HG03342 (cell line): ENCODE results near the gene NRAP.

ENCODE experiments used
- ATAC-seq: cut with Tn5 transposase; IDR thresholded peaks from one replicate; pipeline ENCODE4 v1.9.1; 2021; ENCODE audit warnings: mild to moderate bottlenecking, moderate library complexity; ENCODE audit not compliant: unreplicated experiment

Gene NRAP

GRCh38 chr10:113643183-113643582, 20.7 kb downstream of the NRAP start:
- ATAC-seq = no peak

- no peak for ATAC-seq
These were observed 22.1 kb downstream of the NRAP start for GRCh38 chr10:113641702-113642101.

- no peak for ATAC-seq
These were observed 23.9 kb downstream of the NRAP start for GRCh38 chr10:113639966-113640365.

GRCh38 chr10:113631684-113632367, 32.0 kb downstream of the NRAP start:
- no peak for ATAC-seq

GRCh38 chr10:113630929-113631533, 32.8 kb downstream of the NRAP start:
- no peak for ATAC-seq

- no peak for ATAC-seq
These were observed 35.2 kb downstream of the NRAP start for GRCh38 chr10:113628607-113629153.

GRCh38 chr10:113627836-113628235, 36.0 kb downstream of the NRAP start:
- ATAC-seq = no peak

- no peak for ATAC-seq
These were observed 37.0 kb downstream of the NRAP start for GRCh38 chr10:113626809-113627355.

GRCh38 chr10:113625461-113626186, 38.2 kb downstream of the NRAP start:
- ATAC-seq = no peak

- no peak for ATAC-seq
These were observed 41.0 kb downstream of the NRAP start for GRCh38 chr10:113622831-113623230.

GRCh38 chr10:113621799-113622198, 42.0 kb downstream of the NRAP start:
- no peak for ATAC-seq

- no peak for ATAC-seq
These were observed 42.9 kb downstream of the NRAP start for GRCh38 chr10:113620936-113621335.

- ATAC-seq = no peak
These were observed 43.3 kb downstream of the NRAP start for GRCh38 chr10:113620511-113620910.

- no peak for ATAC-seq
These were observed 44.4 kb downstream of the NRAP start for GRCh38 chr10:113619401-113619800.

- ATAC-seq = no peak
These were observed 45.5 kb downstream of the NRAP start for GRCh38 chr10:113618338-113618737.

- no peak for ATAC-seq
These were observed 46.8 kb downstream of the NRAP start for GRCh38 chr10:113617086-113617485.

- ATAC-seq = no peak
These were observed 47.4 kb downstream of the NRAP start for GRCh38 chr10:113616244-113617074.

- ATAC-seq = no peak
These were observed 49.7 kb downstream of the NRAP start for GRCh38 chr10:113613977-113614690.

GRCh38 chr10:113613427-113613826, 50.4 kb downstream of the NRAP start:
- no peak for ATAC-seq

- ATAC-seq = no peak
These were observed 51.7 kb downstream of the NRAP start for GRCh38 chr10:113612154-113612553.
